ENCODE data around the gene CHST7.

Gene CHST7

DNA sequence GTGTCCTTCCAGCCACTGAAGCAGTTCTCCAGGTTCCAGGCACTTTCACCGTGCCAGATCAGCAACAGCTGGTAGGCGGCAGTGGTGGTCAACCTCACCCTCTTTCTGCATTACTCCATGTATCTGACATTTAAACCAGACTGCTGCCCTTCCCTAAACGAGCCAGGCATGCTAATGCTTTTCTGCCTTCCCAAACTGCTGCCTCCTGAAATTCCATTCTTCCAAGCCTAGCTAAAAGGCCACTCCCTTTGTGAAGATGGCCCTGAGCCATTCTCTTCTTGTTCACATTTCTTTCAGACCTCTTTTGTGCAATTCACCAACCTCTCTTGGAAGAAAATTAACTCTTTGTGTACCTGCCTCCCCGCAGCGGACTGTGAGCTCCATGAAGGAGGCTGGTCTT, 73.7 kb downstream of the CHST7 start:
- no peak overlapping the region for H3K27ac ChIP-seq (replicated peaks)
- TF ChIP-seq POLR2AphosphoS5 (IDR thresholded peaks at IDR 0.05; ENCODE audit: low read depth) (no peak), SPI1 (IDR thresholded peaks at IDR 0.05; ENCODE audit: borderline replicate concordance, low read depth) (no peak), GABPA (IDR thresholded peaks at IDR 0.05; ENCODE audit: low read depth) (no peak)
- TF ChIP-seq, protein P1, sequence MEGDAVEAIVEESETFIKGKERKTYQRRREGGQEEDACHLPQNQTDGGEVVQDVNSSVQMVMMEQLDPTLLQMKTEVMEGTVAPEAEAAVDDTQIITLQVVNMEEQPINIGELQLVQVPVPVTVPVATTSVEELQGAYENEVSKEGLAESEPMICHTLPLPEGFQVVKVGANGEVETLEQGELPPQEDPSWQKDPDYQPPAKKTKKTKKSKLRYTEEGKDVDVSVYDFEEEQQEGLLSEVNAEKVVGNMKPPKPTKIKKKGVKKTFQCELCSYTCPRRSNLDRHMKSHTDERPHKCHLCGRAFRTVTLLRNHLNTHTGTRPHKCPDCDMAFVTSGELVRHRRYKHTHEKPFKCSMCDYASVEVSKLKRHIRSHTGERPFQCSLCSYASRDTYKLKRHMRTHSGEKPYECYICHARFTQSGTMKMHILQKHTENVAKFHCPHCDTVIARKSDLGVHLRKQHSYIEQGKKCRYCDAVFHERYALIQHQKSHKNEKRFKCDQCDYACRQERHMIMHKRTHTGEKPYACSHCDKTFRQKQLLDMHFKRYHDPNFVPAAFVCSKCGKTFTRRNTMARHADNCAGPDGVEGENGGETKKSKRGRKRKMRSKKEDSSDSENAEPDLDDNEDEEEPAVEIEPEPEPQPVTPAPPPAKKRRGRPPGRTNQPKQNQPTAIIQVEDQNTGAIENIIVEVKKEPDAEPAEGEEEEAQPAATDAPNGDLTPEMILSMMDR (IDR thresholded peaks at IDR 0.05; ENCODE audit: insufficient read depth, low read length) = no peak
- TF ChIP-seq, protein P2, sequence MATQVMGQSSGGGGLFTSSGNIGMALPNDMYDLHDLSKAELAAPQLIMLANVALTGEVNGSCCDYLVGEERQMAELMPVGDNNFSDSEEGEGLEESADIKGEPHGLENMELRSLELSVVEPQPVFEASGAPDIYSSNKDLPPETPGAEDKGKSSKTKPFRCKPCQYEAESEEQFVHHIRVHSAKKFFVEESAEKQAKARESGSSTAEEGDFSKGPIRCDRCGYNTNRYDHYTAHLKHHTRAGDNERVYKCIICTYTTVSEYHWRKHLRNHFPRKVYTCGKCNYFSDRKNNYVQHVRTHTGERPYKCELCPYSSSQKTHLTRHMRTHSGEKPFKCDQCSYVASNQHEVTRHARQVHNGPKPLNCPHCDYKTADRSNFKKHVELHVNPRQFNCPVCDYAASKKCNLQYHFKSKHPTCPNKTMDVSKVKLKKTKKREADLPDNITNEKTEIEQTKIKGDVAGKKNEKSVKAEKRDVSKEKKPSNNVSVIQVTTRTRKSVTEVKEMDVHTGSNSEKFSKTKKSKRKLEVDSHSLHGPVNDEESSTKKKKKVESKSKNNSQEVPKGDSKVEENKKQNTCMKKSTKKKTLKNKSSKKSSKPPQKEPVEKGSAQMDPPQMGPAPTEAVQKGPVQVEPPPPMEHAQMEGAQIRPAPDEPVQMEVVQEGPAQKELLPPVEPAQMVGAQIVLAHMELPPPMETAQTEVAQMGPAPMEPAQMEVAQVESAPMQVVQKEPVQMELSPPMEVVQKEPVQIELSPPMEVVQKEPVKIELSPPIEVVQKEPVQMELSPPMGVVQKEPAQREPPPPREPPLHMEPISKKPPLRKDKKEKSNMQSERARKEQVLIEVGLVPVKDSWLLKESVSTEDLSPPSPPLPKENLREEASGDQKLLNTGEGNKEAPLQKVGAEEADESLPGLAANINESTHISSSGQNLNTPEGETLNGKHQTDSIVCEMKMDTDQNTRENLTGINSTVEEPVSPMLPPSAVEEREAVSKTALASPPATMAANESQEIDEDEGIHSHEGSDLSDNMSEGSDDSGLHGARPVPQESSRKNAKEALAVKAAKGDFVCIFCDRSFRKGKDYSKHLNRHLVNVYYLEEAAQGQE (IDR thresholded peaks at IDR 0.05; ENCODE audit: insufficient replicate concordance, low read depth) = no peak
- no peak for DNase-seq (ENCODE audit: low read depth in 1 of 2, low spot score in 1 of 2)

More for the DNA sequence above, 73.7 kb downstream of the CHST7 start:
- no peaks in the 10 kb centered on the region for H3K27me3 ChIP-seq (ENCODE audit: insufficient read depth, poor library complexity, severe bottlenecking)
- H3K4me3 ChIP-seq (replicated peaks; ENCODE audit: insufficient read depth, low read length) = no peak overlapping the region

Measured in HL-60 (cell line).